WERI-Rb-1 (cell line): ENCODE results near the gene CD1E.
"Not testable (repeated sequence)": the region's sequence is repeated elsewhere in the genome, so short reads cannot be mapped to it uniquely, and the experiment has no call there.

Experiments
- DNase-seq: peaks from one replicate; pipeline ENCODE4 v3.0.0-alpha.2; 2020
- H3K27ac ChIP-seq: fragments of 250-450 bp; sonication (Bioruptor Pico); 2 replicates; pipeline ENCODE4 v1.5.1; 2020; ENCODE audit warnings: mild to moderate bottlenecking, moderate library complexity
- H3K27me3 ChIP-seq: fragments of 250-450 bp; sonication (Bioruptor Pico); 2 replicates; pipeline ENCODE4 v1.5.1; 2021; ENCODE audit warnings: mild to moderate bottlenecking, low read depth, moderate library complexity; ENCODE audit not compliant: insufficient read depth, severe bottlenecking
- H3K36me3 ChIP-seq: fragments of 250-450 bp; sonication (Bioruptor Pico); 2 replicates; pipeline ENCODE4 v1.5.1; 2020; ENCODE audit warnings: mild to moderate bottlenecking, moderate library complexity
- H3K4me3 ChIP-seq: 2 replicates; pipeline ENCODE4 v1.5.1; 2011; ENCODE audit warnings: low read depth, mild to moderate bottlenecking, control low read depth, low read length
- H3K9me3 ChIP-seq: fragments of 250-450 bp; sonication (Bioruptor Pico); 2 replicates; pipeline ENCODE4 v1.5.1; 2021; ENCODE audit warnings: mild to moderate bottlenecking, moderate library complexity; ENCODE audit not compliant: severe bottlenecking
- CTCF ChIP-seq: IDR thresholded peaks from 2 replicates; pipeline ENCODE4 v1.5.1; 2011; ENCODE audit warnings: low read depth, mild to moderate bottlenecking, control low read depth, inconsistent platforms, low read length

CD1E gene

GRCh38 chr1:158366783-158367182 lies 13.1 kb downstream of the CD1E start:
- Histone ChIP-seq H3K36me3 (no peaks in the 10 kb centered on the region), H3K27me3 (peaks cover 49% of the 10 kb centered on the region), H3K4me3 (no peak overlapping the region), H3K9me3 (peaks cover 2% of the 10 kb centered on the region), H3K27ac (no peak overlapping the region)
- TF ChIP-seq CTCF = no peak
- DNase-seq = no peak

GRCh38 chr1:158371188-158371953 lies 17.7 kb downstream of the CD1E start:
- no peak for TF ChIP-seq CTCF
- Histone ChIP-seq H3K27ac (no peak overlapping the region), H3K4me3 (no peak overlapping the region), H3K27me3 (peaks cover 49% of the 10 kb centered on the region), H3K36me3 (no peaks in the 10 kb centered on the region), H3K9me3 (peaks cover 8% of the 10 kb centered on the region)
- no peak for DNase-seq

- DNase-seq, H3K4me3 ChIP-seq, H3K27ac ChIP-seq, H3K9me3 ChIP-seq, H3K36me3 ChIP-seq: not testable (repeated sequence)
- peaks cover 48% of the 10 kb centered on the region for H3K27me3 ChIP-seq
Measured at GRCh38 chr1:158374101-158374500, 20.4 kb downstream of the CD1E start.

- Histone ChIP-seq H3K27ac (no peak overlapping the region), H3K9me3 (peaks cover 8% of the 10 kb centered on the region), H3K27me3 (peaks cover 52% of the 10 kb centered on the region), H3K4me3 (no peak overlapping the region), H3K36me3 (no peaks in the 10 kb centered on the region)
- TF ChIP-seq CTCF = no peak
- no peak for DNase-seq
Measured at GRCh38 chr1:158374860-158375259, 21.2 kb downstream of the CD1E start.

- Histone ChIP-seq H3K4me3 (no peak overlapping the region), H3K27me3 (peaks cover 33% of the 10 kb centered on the region), H3K27ac (no peak overlapping the region), H3K36me3 (no peaks in the 10 kb centered on the region), H3K9me3 (peaks cover 7% of the 10 kb centered on the region)
- TF ChIP-seq CTCF = no peak
- DNase-seq = no peak
Measured at GRCh38 chr1:158390331-158390730, 36.6 kb downstream of the CD1E start.

GRCh38 chr1:158391099-158391498 lies 37.4 kb downstream of the CD1E start:
- DNase-seq = no peak
- peaks cover 41% of the 10 kb centered on the region for H3K27me3 ChIP-seq
- no peak overlapping the region for H3K4me3 ChIP-seq
- TF ChIP-seq CTCF = no peak
- H3K9me3 ChIP-seq = peaks cover 7% of the 10 kb centered on the region
- H3K36me3 ChIP-seq = no peaks in the 10 kb centered on the region
- no peak overlapping the region for H3K27ac ChIP-seq
